H1 (cell line): ENCODE data around the gene NID1.

Experiments used
- GABPA ChIP-seq: IDR thresholded peaks from 2 replicates; pipeline ENCODE4 v1.6.1; 2011; ENCODE audit warnings: mild to moderate bottlenecking, low read length, moderate library complexity, borderline replicate concordance; ENCODE audit not compliant: insufficient read depth
- HDAC2 ChIP-seq, 2 experiments: fragments of 300-600 bp in 1 of 2; sonication (generic) in 1 of 2; IDR thresholded peaks; 2 replicates each; pipeline ENCODE4 v1.6.1; 2011 to 2012; ENCODE audit warnings: low read depth in 2 of 2, low read length in 2 of 2, mild to moderate bottlenecking in 2 of 2, moderate library complexity in 2 of 2, borderline replicate concordance in 1 of 2, inconsistent platforms in 1 of 2
- YY1 ChIP-seq: IDR thresholded peaks from 2 replicates; pipeline ENCODE4 v1.6.1; 2011; ENCODE audit warnings: low read depth, mild to moderate bottlenecking, low read length
- ZNF274 ChIP-seq: IDR thresholded peaks from 2 replicates; pipeline ENCODE4 v1.7.0; 2012; ENCODE audit warnings: low read length, borderline replicate concordance; ENCODE audit errors: extremely low read depth
- TF ChIP-seq, protein P1 (sequence below): IDR thresholded peaks from 2 replicates; pipeline ENCODE4 v1.6.1; 2011; ENCODE audit warnings: low read depth, mild to moderate bottlenecking, low read length; ENCODE audit not compliant: insufficient read depth
- TF ChIP-seq, protein P2 (sequence below), 3 experiments: IDR thresholded peaks; 1 replicate in 2 of 3; 2 replicates in 1 of 3; pipeline versions ENCODE4 v1.5.1 to v1.6.1; 2011; ENCODE audit warnings: low read length in 3 of 3, mild to moderate bottlenecking in 3 of 3, inconsistent platforms in 2 of 3, low read depth in 1 of 3, moderate library complexity in 1 of 3; ENCODE audit not compliant: insufficient read depth in 1 of 3; ENCODE audit errors: control extremely low read depth in 1 of 3

GRCh38 chr1:236103646-236104218, 38.8 kb upstream of the NID1 start:
- TF ChIP-seq, protein P1, sequence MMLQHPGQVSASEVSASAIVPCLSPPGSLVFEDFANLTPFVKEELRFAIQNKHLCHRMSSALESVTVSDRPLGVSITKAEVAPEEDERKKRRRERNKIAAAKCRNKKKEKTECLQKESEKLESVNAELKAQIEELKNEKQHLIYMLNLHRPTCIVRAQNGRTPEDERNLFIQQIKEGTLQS: no peak
- TF ChIP-seq ZNF274: no peak
- TF ChIP-seq GABPA: no peak
- no peak for TF ChIP-seq YY1
- TF ChIP-seq, protein P2, sequence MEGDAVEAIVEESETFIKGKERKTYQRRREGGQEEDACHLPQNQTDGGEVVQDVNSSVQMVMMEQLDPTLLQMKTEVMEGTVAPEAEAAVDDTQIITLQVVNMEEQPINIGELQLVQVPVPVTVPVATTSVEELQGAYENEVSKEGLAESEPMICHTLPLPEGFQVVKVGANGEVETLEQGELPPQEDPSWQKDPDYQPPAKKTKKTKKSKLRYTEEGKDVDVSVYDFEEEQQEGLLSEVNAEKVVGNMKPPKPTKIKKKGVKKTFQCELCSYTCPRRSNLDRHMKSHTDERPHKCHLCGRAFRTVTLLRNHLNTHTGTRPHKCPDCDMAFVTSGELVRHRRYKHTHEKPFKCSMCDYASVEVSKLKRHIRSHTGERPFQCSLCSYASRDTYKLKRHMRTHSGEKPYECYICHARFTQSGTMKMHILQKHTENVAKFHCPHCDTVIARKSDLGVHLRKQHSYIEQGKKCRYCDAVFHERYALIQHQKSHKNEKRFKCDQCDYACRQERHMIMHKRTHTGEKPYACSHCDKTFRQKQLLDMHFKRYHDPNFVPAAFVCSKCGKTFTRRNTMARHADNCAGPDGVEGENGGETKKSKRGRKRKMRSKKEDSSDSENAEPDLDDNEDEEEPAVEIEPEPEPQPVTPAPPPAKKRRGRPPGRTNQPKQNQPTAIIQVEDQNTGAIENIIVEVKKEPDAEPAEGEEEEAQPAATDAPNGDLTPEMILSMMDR (IDR thresholded peaks at IDR 0.05; ENCODE audit: control extremely low read depth in 1 of 3, insufficient read depth in 1 of 3, low read depth in 1 of 3, low read length in 3 of 3): peak; percentile 37 to 76 (median 76)
- TF ChIP-seq HDAC2 (IDR thresholded peaks at IDR 0.05; ENCODE audit: borderline replicate concordance in 1 of 2, low read depth in 2 of 2, low read length in 2 of 2): no peak
